Lower leg skin (tissue), 3 donors: Measurements from ENCODE around the gene NECAB2.

Source experiments
- CTCF ChIP-seq, 3 donors: fragments of 450-650 bp; IDR thresholded peaks; one replicate each; pipeline ENCODE4 v1.5.1; 2016; ENCODE audit warnings: antibody characterized with exemption in 3 of 3, mild to moderate bottlenecking in 3 of 3, moderate library complexity in 2 of 3
- POLR2A ChIP-seq, 2 donors: fragments of 450-650 bp; IDR thresholded peaks; one replicate each; pipeline ENCODE4 v1.6.1; 2016 to 2017; ENCODE audit warnings: antibody characterized with exemption in 2 of 2, mild to moderate bottlenecking in 1 of 2, moderate library complexity in 1 of 2

- TF ChIP-seq POLR2A (IDR thresholded peaks at IDR 0.05): no peak
- no peak for TF ChIP-seq CTCF (IDR thresholded peaks at IDR 0.05)
Measured at GRCh38 chr16:84014570-84015327, 46.7 kb downstream of the NECAB2 start.
